ENCODE measurements around the gene ATXN7L3. TPM values are rescaled to one million over a fixed set of nuclear protein-coding genes. Genes with fewer than 3 reads are reported as not detected.

Gene ATXN7L3
- polyA plus RNA-seq, 3 donors: 8.5 to 60.9 (median 9.9) TPM

- Mint-ChIP-seq H3K27ac (peak overlapping the region in 5 of 7 donors; percentile 22 to 82 (median 57)), H3K9me3 (no peaks in the 10 kb centered on the region), H3K4me1 (peaks cover 28% of the 10 kb centered on the region), H3K4me3 (no peak overlapping the region), H3K36me3 (peaks cover 51 to 68% of the 10 kb centered on the region in 2 donors), H3K27me3 (ENCODE audit: low read depth in 3 of 3) (no peaks in the 10 kb centered on the region)
- Histone ChIP-seq H2AFZ (ENCODE audit: insufficient read depth, low read depth, low read length, poor library complexity, severe bottlenecking) (no peak overlapping the region), H3K9me3 (replicated peaks in 1 of 2; ENCODE audit: control insufficient read depth in 1 of 2, insufficient read depth in 1 of 2, low read length in 2 of 2) (no peaks in the 10 kb centered on the region), H3K4me1 (ENCODE audit: control insufficient read depth in 1 of 2, insufficient read depth in 2 of 2, low read length in 2 of 2) (peaks cover 29 to 35% of the 10 kb centered on the region in 2 donors), H3K27ac (ENCODE audit: low read depth in 1 of 2, low read length in 2 of 2) (no peak overlapping the region), H3K4me2 (replicated peaks; ENCODE audit: extremely low read depth, low read length, poor library complexity, severe bottlenecking) (no peak overlapping the region), H4K20me1 (ENCODE audit: insufficient read depth, low read length) (peaks cover 57% of the 10 kb centered on the region), H3K79me2 (ENCODE audit: insufficient read depth, low read length) (peaks cover 51% of the 10 kb centered on the region), H3K36me3 (replicated peaks in 1 of 2; ENCODE audit: control insufficient read depth in 1 of 2, insufficient read depth in 2 of 2, low read length in 2 of 2) (peaks cover 58 to 65% of the 10 kb centered on the region in 2 donors), H3K27me3 (ENCODE audit: control insufficient read depth in 2 of 2, insufficient read depth in 2 of 2, low read length in 2 of 2) (no peaks in the 10 kb centered on the region), H3K4me3 (replicated peaks in 1 of 3; ENCODE audit: low read depth in 2 of 3, low read length in 3 of 3) (no peak overlapping the region), H3K9ac (ENCODE audit: insufficient read depth, low read length, poor library complexity, severe bottlenecking) (no peak overlapping the region)
- intact Hi-C loops (cut with micrococcal nuclease): no loop called here
- no peak for DNase-seq
- 86% methylated on average over 3 of the region's 5 CpGs for WGBS (ENCODE audit: insufficient coverage)
- TF ChIP-seq CTCF (IDR thresholded peaks at IDR 0.05): no peak
Observed at GRCh38 chr17:44191369-44191768, 8.3 kb downstream of the ATXN7L3 start.

GRCh38 chr17:44190481-44190880 is 9.2 kb downstream of the ATXN7L3 start:
- peak overlapping the region in 1 of 7 donors; percentile 67 for H3K27ac Mint-ChIP-seq
- H3K79me2 ChIP-seq (ENCODE audit: insufficient read depth, low read length): peaks cover 53% of the 10 kb centered on the region
- no peaks in the 10 kb centered on the region for H3K27me3 Mint-ChIP-seq (ENCODE audit: low read depth in 3 of 3)
- no peak overlapping the region for H3K4me3 Mint-ChIP-seq
- intact Hi-C loops (cut with micrococcal nuclease): no loop called here
- no peak overlapping the region for H2AFZ ChIP-seq (ENCODE audit: insufficient read depth, low read depth, low read length, poor library complexity, severe bottlenecking)
- no peak for DNase-seq
- peaks cover 35 to 40% of the 10 kb centered on the region in 2 donors for H3K4me1 ChIP-seq (ENCODE audit: control insufficient read depth in 1 of 2, insufficient read depth in 2 of 2, low read length in 2 of 2)
- H3K4me1 Mint-ChIP-seq: peaks cover 31% of the 10 kb centered on the region
- no peak overlapping the region for H3K4me3 ChIP-seq (replicated peaks in 1 of 3; ENCODE audit: low read depth in 2 of 3, low read length in 3 of 3)
- 100% methylated on average over 4 of the region's 10 CpGs for WGBS (ENCODE audit: insufficient coverage)
- no peaks in the 10 kb centered on the region for H3K27me3 ChIP-seq (ENCODE audit: control insufficient read depth in 2 of 2, insufficient read depth in 2 of 2, low read length in 2 of 2)
- peaks cover 50 to 56% of the 10 kb centered on the region in 2 donors for H3K36me3 ChIP-seq (replicated peaks in 1 of 2; ENCODE audit: control insufficient read depth in 1 of 2, insufficient read depth in 2 of 2, low read length in 2 of 2)
- H4K20me1 ChIP-seq (ENCODE audit: insufficient read depth, low read length): peaks cover 57% of the 10 kb centered on the region
- no peak overlapping the region for H3K4me2 ChIP-seq (replicated peaks; ENCODE audit: extremely low read depth, low read length, poor library complexity, severe bottlenecking)
- H3K9me3 ChIP-seq (replicated peaks in 1 of 2; ENCODE audit: control insufficient read depth in 1 of 2, insufficient read depth in 1 of 2, low read length in 2 of 2): no peaks in the 10 kb centered on the region
- H3K9ac ChIP-seq (ENCODE audit: insufficient read depth, low read length, poor library complexity, severe bottlenecking): no peak overlapping the region
- TF ChIP-seq CTCF (IDR thresholded peaks at IDR 0.05): no peak
- peaks cover 44 to 59% of the 10 kb centered on the region in 2 donors for H3K36me3 Mint-ChIP-seq
- no peaks in the 10 kb centered on the region for H3K9me3 Mint-ChIP-seq
- H3K27ac ChIP-seq (ENCODE audit: low read depth in 1 of 2, low read length in 2 of 2): no peak overlapping the region
